Measurements from ENCODE around the gene KCNMA1.
A peak's percentile ranks its signal among the peaks of the same experiment; 100 is the strongest.

KCNMA1 gene

GRCh38 chr10:77024461-77024860 is 613.1 kb downstream of the KCNMA1 start:
- no peak for DNase-seq

GRCh38 chr10:77023396-77023795 is 614.2 kb downstream of the KCNMA1 start:
- no peak for DNase-seq

- no peak for DNase-seq
Observed at GRCh38 chr10:77022671-77023070, 614.9 kb downstream of the KCNMA1 start.

- DNase-seq, result no peak
Observed at GRCh38 chr10:77021966-77022490, 615.6 kb downstream of the KCNMA1 start.

GRCh38 chr10:77020426-77021040 is 617.1 kb downstream of the KCNMA1 start:
- DNase-seq, result no peak

- DNase-seq, result no peak
Observed at GRCh38 chr10:77016855-77017254, 620.8 kb downstream of the KCNMA1 start.

- no peak for DNase-seq
Observed at GRCh38 chr10:77016278-77016815, 621.3 kb downstream of the KCNMA1 start.

- DNase-seq, result no peak
Observed at GRCh38 chr10:77015360-77015759, 622.2 kb downstream of the KCNMA1 start.

GRCh38 chr10:77012812-77013500 is 624.7 kb downstream of the KCNMA1 start:
- DNase-seq, result no peak

- no peak for DNase-seq
Observed at GRCh38 chr10:77011874-77012811, 625.5 kb downstream of the KCNMA1 start.

GRCh38 chr10:77010430-77010829 is 627.2 kb downstream of the KCNMA1 start:
- DNase-seq, result no peak

- no peak for DNase-seq
Observed at GRCh38 chr10:77007834-77008233, 629.8 kb downstream of the KCNMA1 start.

GRCh38 chr10:77006836-77007511 is 630.6 kb downstream of the KCNMA1 start:
- DNase-seq, result no peak

GRCh38 chr10:77005871-77006270 is 631.7 kb downstream of the KCNMA1 start:
- DNase-seq, result no peak

GRCh38 chr10:77004917-77005564 is 632.6 kb downstream of the KCNMA1 start:
- peak; percentile 72 for DNase-seq

- DNase-seq, result no peak
Observed at GRCh38 chr10:77002872-77003271, 634.7 kb downstream of the KCNMA1 start.

- DNase-seq, result peak; percentile 50
Observed at GRCh38 chr10:77001206-77001605, 636.4 kb downstream of the KCNMA1 start.

GRCh38 chr10:76998451-76998850 is 639.2 kb downstream of the KCNMA1 start:
- DNase-seq, result peak; percentile 82

GRCh38 chr10:76997631-76998030 is 640.0 kb downstream of the KCNMA1 start:
- DNase-seq, result no peak

- no peak for DNase-seq
Observed at GRCh38 chr10:76995023-76995422, 642.6 kb downstream of the KCNMA1 start.

- DNase-seq, result no peak
Observed at GRCh38 chr10:76993213-76993612, 644.4 kb downstream of the KCNMA1 start.

GRCh38 chr10:76992467-76992866 is 645.1 kb downstream of the KCNMA1 start:
- DNase-seq, result no peak
